HG03520 (cell line): ENCODE results near the gene CACNA1B.

ENCODE experiments used
- ATAC-seq: cut with Tn5 transposase; IDR thresholded peaks from one replicate; pipeline ENCODE4 v1.9.1; 2021; ENCODE audit warnings: mild to moderate bottlenecking, moderate library complexity; ENCODE audit not compliant: unreplicated experiment

CACNA1B gene

DNA sequence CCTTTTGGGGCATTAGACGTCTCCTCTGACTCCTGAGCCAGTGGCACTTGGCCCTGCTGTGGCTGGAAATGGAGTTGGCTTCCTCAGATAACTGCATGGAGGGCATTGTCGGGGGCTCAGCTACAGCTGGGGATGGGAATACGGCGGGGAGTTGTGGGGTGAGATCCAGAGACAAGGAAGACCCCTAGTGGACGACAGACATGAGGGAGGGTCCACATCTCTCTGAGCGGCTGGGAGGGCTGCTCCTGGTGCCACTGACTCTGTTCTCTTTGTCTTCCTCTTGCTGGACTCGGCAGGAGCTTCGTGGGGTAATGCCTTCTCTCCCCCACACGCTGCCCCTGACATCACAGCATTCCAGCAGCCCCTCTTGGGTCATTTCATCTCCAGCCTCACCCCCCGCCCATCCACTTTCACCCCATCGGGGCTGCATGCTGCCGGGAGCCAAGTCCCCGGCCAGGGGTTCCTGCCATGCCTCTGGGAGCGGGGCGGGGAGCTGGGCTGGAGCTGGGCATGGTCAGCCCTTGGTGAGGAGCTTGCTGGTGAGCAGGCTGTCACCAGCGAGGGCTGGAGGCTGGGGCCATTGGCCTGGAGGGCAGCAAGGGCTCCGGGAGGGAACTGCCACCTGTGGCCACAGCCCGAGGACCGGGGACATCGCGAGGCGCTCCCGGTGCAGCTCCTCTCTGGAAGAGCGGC is 172.3 kb downstream of the CACNA1B start:
- no peak for ATAC-seq

DNA sequence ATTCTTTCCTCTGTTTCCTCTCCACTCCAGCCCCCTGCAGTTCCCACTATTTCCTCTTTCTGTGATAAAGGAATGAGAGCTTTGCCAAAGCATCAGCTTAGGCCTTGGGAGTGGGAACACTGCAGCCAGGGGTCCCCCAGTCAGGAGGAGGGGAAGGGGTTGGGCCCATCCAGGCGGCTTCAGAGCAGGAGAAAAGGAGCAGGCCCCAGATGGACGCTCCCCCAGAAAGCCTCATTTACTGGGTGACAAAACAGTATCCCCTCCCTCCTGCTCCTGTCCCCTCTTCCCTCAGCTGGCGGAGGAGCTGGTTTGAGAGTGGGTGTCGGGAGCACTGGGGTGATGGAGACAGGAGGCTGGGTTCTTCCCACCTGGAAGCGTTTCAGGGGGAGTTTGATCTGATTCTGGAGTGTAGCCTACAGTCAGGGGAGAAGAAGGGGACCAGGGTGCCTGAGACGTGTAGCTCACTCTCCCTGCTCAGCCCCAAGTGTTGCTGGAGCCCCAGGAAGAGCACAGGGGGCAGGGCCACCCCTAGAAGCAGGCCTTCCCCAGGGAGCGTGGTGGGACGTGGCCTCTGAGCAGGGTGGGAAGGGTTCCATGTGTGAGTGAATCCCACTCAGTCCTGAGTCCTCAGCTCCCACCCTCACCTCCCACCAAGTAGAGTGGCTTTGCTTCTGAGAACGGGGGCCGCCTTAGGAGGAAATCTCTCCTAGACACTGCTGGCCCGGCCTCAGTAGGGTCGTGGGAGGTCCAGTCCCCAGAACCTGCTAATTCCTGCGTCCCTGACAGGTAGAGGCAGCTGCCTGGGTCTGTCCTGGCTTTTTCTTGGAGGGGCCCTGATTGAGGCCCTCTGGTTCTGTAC is 173.1 kb downstream of the CACNA1B start:
- ATAC-seq: no peak

DNA sequence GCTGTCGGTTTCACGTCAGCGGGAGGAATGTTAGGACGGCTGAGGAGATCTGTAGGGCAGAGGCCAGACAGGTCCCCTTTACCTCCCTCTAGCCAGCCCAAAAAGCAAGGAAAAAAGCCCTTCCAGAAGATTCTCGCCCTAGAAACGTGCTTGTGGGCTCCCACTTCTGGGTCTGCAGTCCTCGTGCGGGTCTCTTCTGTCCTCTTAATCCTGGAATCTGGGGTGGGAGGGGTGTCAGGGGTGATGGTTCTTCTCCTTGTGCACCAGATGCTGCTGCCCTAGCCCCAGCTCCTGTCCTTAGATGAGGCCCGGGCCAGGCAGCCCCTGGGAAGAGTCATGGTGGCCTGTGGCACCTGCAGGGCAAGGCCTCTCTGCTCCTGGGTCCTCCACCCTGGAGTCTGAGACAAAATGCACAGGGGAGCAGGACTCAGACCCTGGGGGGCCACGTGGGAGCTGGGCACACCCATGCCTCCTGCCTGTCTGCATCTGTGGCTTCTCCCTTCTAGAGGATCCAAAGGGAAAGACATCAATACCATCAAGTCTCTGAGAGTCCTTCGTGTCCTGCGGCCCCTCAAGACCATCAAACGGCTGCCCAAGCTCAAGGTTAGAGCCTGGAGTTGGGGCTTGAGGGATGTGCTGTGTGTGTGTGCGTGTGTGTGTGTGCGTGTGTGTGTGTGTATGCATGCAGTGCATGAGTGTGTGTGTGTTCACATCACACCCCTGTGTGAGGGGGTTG is 174.2 kb downstream of the CACNA1B start:
- ATAC-seq: no peak

DNA sequence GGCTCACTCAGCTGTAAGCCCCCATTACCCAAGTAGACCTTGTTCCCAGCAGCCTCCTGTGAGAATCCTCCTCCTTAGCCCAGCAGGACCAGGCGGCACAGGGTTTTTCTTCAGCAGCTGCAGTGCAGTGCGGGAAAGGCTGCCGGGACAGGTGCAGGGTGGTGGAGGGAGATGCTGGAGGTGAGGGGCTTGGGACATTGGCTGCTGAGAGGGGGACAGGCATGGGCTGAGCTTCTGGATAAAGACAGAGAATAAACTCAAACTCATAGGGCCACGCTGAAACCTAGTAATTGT is 174.7 kb downstream of the CACNA1B start:
- ATAC-seq: no peak

DNA sequence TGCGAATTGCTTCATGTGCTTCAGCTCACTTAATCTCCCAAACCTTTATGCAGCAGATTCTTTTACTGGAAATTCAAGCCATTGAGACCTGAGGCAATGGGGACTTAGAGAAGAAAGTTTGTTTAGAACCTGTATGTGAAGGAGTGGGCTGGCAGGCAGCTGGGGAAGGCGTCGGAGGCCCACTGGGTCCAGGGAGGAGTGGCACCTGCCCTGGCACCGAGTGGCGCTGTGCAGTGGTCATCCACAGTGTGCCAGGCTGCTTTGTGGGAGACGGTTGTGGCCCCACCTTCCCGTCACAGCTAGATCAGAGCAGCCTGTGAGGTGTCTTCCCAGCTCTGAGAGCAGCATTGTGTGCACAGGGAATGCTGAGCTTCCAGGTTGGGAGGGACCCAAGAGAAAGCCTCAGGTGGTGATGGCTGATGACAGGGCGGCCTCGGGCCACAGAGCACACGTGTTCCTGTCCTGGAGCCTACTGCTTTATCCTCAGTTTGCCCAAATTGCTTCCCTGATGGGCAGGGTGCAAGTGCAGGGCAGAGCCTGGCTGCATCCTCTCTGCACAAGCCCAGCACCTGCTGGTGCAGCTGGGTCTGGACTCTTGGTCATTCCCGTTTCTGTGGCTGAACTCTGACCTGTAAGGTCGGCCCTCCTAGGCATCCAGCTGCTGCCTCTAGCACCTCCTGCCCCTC is 175.2 kb downstream of the CACNA1B start:
- no peak for ATAC-seq

DNA sequence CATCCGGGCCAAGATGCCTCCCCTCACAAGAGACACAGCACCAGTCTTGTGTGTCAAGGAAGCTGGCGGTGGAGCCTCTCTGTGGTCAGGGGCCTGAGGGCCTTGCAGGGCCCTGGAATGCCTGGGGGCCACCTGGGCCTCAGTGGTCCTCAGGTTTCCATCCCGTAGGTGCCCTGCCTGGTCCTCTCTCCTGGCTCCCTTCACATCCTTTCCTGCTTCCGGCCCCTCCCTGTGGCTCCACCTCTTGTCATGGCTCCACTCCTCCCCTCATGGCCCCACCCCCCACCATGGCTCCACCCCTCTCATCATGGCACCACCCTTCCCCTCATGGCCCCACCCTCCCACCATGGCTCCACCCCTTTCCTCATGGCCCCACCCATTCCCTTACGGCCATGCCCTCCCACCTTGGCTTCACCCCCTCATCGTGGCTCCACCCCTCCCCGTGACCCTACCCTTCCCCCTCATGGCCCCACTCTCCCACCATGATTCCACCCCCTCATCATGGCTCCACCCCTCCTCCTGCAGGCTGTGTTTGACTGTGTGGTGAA is 175.8 kb downstream of the CACNA1B start:
- no peak for ATAC-seq

DNA sequence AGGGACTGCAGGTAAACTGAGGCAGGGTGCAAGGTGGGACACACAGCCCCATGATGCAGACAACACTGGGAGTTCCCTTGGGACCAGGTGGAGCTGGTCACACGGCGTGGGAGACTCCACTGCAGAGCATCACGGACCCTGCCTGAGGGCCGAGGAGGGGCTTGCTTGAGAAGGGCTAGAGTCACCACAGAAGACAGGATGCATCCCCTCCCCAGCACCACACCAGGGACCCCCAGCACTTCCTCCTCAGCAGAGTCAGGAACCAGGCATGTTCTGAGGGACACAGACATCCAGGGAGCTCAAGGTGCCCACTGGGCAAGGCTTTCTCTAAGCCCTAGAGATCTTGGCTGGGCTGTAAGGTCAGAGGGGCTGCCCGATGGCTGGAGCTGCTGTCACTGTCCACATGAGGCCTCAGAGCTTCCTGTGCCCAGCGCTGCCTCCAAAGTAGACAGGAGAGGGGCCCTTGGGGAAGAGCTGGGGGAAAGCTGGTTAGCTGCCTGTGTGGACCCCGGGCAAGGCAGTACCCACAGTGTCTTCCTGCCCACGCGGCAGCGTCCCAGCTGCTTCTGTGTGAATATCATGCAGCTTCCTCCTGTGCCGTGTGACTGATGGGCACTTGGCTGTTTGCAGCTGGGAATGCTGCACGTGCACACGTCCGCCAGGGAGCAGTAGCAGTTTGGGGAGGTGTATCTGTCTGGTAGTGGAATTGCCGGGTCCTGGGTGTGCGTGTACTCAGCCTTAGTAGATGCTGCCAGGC is 176.6 kb downstream of the CACNA1B start:
- ATAC-seq: no peak

DNA sequence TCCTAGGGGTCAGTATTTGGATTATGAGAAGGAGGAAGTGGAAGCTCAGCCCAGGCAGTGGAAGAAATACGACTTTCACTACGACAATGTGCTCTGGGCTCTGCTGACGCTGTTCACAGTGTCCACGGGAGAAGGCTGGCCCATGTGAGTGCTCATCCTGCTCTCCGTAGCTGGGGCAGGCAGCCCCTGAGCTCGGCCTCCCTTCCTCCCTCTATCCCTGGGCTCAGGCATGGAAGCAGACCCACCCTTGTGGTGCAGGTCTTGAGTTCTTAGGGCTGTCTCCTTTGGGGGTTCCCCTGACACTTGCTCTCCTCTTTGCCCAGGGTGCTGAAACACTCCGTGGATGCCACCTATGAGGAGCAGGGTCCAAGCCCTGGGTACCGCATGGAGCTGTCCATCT is 180.1 kb downstream of the CACNA1B start:
- no peak for ATAC-seq

DNA sequence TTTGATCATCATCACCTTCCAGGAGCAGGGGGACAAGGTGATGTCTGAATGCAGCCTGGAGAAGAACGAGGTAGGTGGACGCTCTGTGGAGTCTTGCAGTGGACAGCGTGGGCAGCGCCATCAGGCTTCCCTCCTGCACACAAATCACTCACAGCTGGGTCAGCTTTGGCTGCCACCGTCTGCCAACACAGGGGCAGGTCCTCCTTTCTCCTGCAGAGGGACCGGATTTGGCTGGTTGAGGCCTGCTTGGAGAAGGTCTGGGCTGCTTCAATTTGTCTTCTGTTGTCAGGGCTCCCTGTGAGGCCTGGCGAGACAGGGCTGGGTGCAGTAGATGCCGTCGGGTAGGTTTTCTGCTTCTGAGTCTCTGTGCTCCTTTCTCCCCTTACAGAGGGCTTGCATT is 180.6 kb downstream of the CACNA1B start:
- ATAC-seq: no peak

DNA sequence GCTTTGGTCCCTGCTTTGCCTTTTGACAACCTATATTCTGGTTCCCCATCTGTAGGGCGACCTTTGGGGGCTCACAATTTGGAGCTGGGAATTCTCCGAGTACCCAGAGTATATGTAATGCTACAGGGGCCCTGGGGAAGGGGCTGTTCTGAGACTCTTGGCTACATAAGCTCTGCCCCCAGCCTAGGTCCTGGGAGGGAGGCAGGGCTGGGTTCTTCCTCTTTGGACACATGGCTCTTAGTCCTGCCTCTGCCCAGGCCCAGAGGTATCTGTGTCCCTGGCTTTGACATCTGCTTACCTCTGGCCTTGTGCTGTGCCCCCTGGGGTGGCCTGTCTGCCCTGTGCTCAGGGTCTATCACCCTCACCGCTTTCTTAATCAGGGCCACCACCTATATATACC is 181.6 kb downstream of the CACNA1B start:
- no peak for ATAC-seq

DNA sequence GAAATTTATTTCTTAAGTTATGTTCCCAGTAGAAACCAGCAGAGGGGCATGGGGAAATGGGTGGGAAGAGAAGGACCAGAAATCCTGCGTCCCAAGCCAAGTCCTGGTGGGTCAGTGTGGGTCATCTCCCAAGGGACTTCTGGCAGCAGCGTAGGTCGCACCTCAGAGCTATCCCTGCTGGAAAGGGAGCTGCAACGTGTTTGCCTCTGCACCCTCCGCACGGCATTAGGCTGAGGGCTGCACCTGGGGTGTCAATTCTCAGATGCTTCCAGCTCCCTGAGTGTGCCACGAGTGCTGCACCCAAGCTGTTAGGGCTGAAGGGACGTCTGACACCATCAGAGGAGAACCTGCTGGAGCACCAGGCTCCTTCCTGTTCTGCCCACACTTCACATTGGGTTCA is 182.8 kb downstream of the CACNA1B start:
- no peak for ATAC-seq

DNA sequence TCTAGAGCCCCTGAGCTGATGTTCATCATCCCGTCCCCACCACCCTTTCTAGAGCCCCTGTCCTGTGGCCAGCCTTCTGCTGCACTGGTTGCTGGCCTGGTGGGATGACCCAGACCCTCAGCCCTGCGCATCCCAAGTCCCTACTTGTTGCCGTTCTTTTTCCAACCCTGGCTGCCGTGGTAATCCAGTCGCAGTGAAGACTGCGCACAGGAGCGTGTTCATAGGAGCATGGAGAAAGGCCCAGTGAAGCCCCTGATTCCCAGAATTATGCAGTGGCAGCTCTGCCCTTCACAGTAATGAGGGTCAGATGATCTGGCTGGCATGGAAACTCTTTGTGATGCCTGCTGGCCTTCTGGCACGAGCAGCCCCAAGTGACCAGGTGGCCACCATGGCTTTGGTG is 183.3 kb downstream of the CACNA1B start:
- no peak for ATAC-seq

DNA sequence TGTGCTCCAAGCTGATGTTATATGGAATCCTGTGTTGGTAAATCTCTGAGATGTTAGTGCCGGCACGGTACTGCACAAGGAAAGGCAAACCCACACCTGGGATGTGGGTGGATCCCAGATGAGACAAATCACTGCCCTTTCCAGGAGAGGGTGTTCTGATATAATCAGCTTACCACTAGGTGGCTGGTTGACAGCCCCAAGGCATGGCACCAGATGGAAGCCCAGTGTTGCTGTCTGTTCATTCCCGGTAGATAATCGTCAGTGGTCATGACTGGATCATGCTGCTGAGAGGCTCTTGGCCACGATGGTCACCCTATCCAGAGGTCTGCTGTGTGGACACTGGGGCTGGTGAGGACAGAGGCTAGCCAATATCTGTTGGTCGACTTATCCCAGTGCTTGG is 184.0 kb downstream of the CACNA1B start:
- ATAC-seq: no peak

DNA sequence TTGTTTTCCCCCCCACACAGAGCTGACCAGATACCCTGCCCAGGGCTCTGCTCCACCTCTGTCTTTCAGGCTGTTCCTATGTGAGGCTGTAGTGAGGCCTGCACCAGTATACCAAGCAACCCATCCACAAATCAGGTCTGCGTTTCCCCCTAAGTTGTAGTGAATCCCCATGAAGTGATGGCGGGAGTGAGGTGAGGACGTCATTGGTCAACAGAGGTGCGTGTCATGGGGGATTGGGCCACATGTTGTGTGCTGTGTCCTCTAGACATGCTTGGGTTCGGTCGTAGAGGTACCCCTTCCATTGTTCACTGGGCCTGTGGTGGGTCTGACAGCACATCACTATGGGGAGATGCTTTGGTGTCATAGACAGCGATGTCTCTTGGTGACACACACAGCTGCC is 184.6 kb downstream of the CACNA1B start:
- no peak for ATAC-seq

DNA sequence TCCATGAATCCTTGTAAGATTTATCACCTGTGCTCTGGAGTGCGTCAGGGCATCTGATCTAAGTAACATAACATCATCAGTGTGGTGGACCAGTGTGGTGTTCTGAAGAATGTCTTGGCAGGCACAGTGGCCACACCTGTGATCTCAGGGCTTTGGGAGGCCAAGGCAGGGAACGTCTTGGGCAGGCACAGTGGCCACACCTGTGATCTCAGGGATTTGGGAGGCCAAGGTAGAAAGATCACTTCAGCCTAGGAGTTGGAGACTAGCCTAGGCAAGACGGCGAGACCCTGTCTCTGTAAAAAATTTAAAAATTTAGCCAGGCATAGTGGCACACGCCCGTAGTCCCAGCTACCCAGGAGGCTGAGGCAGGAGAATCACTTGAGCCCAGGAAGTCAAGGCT is 185.5 kb downstream of the CACNA1B start:
- ATAC-seq: no peak

DNA sequence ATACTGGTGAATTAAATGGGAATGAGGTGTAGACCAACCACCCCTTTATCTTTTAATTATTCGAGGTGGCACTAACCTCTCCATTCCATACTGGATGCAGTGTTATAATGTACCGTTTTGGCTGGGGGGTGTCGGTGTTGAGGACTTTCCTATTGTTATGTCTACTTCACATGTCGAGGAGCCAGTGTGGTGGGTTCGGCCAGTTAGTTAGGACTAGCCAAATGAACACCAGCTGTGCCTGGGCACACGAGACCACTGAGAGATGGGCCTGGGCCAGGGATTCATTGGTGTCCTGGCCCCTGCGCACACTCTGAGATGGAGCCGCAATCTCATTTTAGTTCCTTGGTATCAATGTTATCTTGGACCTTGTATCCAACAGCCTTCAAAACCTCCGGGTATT is 186.2 kb downstream of the CACNA1B start:
- no peak for ATAC-seq

DNA sequence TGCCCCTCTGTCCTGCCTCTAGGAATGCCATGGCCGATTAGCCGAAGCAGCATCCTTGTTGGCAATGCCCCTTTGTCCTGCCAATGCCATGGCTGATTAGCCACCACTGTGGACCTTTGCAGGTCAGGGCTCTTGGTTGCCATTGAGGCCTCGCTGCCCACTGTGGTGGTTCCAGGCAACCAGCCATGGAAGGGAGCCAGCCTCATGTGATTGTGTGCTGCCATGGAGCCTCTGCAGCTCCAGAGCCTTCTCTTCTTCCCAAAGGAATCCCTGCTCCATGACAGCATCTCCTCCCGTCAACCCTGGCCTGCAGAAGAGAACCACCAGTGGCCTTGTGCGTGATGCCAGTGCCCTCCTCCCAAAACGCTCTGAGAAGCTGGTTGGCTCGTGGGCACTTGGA is 187.0 kb downstream of the CACNA1B start:
- ATAC-seq: no peak

DNA sequence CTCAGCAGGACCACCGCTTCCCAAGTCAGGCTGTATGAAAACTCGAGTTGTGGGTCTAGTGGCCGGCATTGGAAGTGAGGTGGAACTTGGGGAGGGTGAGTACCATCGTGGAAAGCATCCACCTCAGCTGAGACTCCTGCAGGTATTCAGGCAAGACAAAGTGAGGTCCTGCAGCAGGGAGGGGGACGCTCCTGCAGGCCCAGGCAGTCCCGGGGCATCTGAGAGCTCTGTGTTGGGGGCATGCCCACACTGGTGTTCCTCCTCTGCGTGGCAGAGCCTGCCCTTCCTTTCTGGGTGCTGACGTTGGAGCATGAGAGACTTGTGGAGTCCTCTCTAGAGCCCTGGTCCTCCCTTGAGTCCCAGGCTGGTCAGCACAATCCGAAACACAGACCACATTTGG is 187.7 kb downstream of the CACNA1B start:
- ATAC-seq: no peak

DNA sequence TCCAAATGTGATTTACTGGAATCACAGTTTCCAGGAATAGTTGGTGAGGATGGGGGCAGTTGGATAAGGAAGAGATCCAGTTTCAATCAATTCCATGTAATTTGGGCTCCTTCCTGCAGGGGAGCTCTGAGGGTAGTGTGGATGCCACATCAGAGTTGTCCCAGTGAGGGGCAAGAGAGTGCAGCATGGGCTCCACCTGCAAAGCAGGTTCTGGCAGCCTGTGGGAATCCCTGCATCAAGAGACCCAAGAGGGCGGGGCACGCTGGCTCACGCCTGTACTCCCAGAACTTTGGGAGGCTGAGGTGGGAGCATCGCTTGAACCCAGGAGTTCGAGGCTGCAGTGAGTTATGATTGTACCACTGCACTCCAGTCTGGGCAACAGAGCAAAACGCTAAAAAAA is 188.5 kb downstream of the CACNA1B start:
- ATAC-seq: no peak

DNA sequence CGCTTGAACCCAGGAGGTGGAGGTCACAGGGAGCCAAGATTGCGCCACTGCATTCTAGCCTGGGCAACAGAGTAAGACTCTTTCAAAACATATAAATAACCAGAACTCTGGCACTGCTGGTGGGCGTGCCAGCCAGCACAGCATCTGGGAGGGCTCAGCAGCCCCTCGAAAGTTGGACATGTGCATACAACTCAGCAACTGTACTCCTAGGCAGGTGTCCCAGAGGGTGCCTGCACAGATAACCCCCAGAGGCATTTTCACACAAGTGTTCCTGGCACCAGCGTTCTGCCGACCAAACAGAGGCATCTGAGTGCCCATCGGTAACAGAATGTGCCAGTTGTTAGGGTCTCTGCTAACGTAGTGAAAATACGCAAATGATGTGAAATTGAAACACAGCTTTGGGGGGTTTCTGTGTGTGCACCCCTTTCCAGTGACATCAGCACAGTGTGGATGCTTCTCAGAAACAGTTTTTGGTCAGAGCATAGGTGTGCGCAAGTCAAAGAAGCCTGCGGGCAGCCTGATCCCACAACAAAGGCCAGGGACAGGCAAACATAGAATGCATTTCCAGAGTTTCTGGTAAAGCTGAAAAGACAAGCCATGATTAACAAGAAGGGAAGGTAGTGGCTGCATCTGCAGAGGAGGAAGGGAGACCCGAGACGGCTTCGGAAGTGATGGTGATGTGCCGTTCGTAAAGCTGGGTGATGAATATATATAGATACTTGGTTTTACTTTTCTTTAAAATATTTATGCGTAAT is 190.2 kb downstream of the CACNA1B start:
- no peak for ATAC-seq
